GM12878 (cell line): ENCODE measurements around the gene GPR153. TPM values are rescaled to one million over a fixed set of nuclear protein-coding genes. Genes with fewer than 3 reads are reported as not detected.

Source experiments
- ATAC-seq: fragments of 200-7000 bp; cut with Tn5 transposase; 3 replicates; pipeline ENCODE4 v1.9.1; 2020; ENCODE audit warnings: mild to moderate bottlenecking, moderate library complexity
- BruUV-seq: library from RNA; stranded (reverse); fragments of 400-500 nt; replicated peaks from 2 replicates; lab custom pipeline; 2021; lab: Mats Ljungman, UMichigan
- CTCF ChIA-PET: fragments of 300-600 bp; sonication (Branson Sonifier 250); formaldehyde crosslinking; extraction: SDS; loops from one replicate; lab custom pipeline; 2021; ENCODE audit warnings: inconsistent platforms; lab: Yijun Ruan, JAX
- POLR2A ChIA-PET: fragments of 350-600 bp; formaldehyde crosslinking; extraction: SDS; loops from one replicate; lab custom pipeline; 2021; ENCODE audit warnings: inconsistent platforms; lab: Charles Lee
- RAD21 ChIA-PET: fragments of 300-600 bp; sonication (Branson Sonifier 250); formaldehyde crosslinking; loops from one replicate; lab custom pipeline; 2023; ENCODE audit warnings: antibody characterized with exemption; ENCODE audit not compliant: unreplicated experiment; lab: Charles Lee
- SMC1A ChIA-PET: fragments of 300-600 bp; sonication (Branson Sonifier 250); formaldehyde crosslinking; loops from one replicate; lab custom pipeline; 2023; ENCODE audit not compliant: unreplicated experiment, uncharacterized antibody; lab: Charles Lee
- DNase-seq: peaks from one replicate; pipeline ENCODE4 v3.0.0-alpha.2; 2011; ENCODE audit warnings: low read depth, low spot score
- FAIRE-seq: peaks from 3 replicates; lab custom pipeline; 2011; peaks lifted over from hg19 to GRCh38; lab: Jason Lieb, UNC
- H2AFZ ChIP-seq: 2 replicates; pipeline ENCODE4 v1.6.0; 2011; ENCODE audit warnings: low read depth, low read length, control low read depth; ENCODE audit not compliant: control insufficient read depth
- H3K27ac ChIP-seq: 2 replicates; pipeline ENCODE4 v1.5.1; 2011; ENCODE audit warnings: control low read depth; ENCODE audit not compliant: control insufficient read depth, insufficient read depth
- H3K27me3 ChIP-seq, 2 experiments: replicated peaks in 1 of 2; 2 replicates each; pipeline versions ENCODE4 v1.6.0 to v1.6.1; 2011; ENCODE audit warnings: low read length in 1 of 2; ENCODE audit not compliant: control insufficient read depth in 2 of 2, insufficient read depth in 2 of 2
- H3K36me3 ChIP-seq, 2 experiments: 2 replicates each; pipeline ENCODE4 v1.5.1; 2011; ENCODE audit warnings: low read length in 1 of 2; ENCODE audit not compliant: control insufficient read depth in 2 of 2, insufficient read depth in 2 of 2
- H3K4me1 ChIP-seq: 2 replicates; pipeline ENCODE4 v1.6.1; 2011; ENCODE audit warnings: mild to moderate bottlenecking, low read length, moderate library complexity, mixed read lengths; ENCODE audit not compliant: control insufficient read depth, insufficient read depth
- H3K4me2 ChIP-seq: 2 replicates; pipeline ENCODE4 v1.6.0; 2011; ENCODE audit warnings: control low read depth; ENCODE audit not compliant: control insufficient read depth, insufficient read depth
- H3K4me3 ChIP-seq: fragments of 200-600 bp; sonication (generic); 2 replicates; pipeline ENCODE4 v1.5.1; 2016
- H3K79me2 ChIP-seq: 2 replicates; pipeline ENCODE4 v1.6.0; 2011; ENCODE audit warnings: low read length; ENCODE audit not compliant: control insufficient read depth, insufficient read depth
- H3K9ac ChIP-seq: 2 replicates; pipeline ENCODE4 v1.8.0; 2011; ENCODE audit warnings: low read length, control low read depth, mixed read lengths; ENCODE audit not compliant: control insufficient read depth, insufficient read depth
- H3K9me3 ChIP-seq: replicated peaks from 3 replicates; pipeline ENCODE4 v1.5.1; 2011; ENCODE audit warnings: mild to moderate bottlenecking, low read length; ENCODE audit not compliant: control insufficient read depth, insufficient read depth
- H4K20me1 ChIP-seq: 2 replicates; pipeline ENCODE4 v1.6.0; 2011; ENCODE audit not compliant: control insufficient read depth, insufficient read depth
- IRF4 ChIP-seq: IDR thresholded peaks from 2 replicates; pipeline ENCODE4 v1.6.1; 2011; ENCODE audit warnings: low read depth, low read length
- WGBS: methylation state at CpG from one replicate; pipeline ENCODE4 v1.1.6; 2016; ENCODE audit warnings: low lambda C conversion rate; ENCODE audit not compliant: insufficient replicate concordance, insufficient coverage; ENCODE audit errors: missing lambda C conversion rate; 5-methylcytosine and 5-hydroxymethylcytosine counted together
- in situ Hi-C: fragments of 300-500 bp; cut with MboI; formaldehyde crosslinking; loops from 9 replicates; pipeline ENCODE4 v1.14.3; 2018; ENCODE audit warnings: mixed read lengths
- intact Hi-C: fragments of 100-400 bp; cut with micrococcal nuclease; formaldehyde crosslinking; loops from one replicate; pipeline ENCODE4 v1.14.2; 2022; ENCODE audit not compliant: unreplicated experiment
- polyA plus RNA-seq, 11 experiments: library from polyadenylated mRNA; depleted of rRNA in 4 of 11; unstranded in 6 of 11; stranded (reverse) in 5 of 11; fragments of >200 nt; fragmentation: Nextera tagmentation in 4 of 11; fragmentation: Illumina TruSeq in 1 of 11; extraction: Ambion mirVana in 4 of 11; extraction: Trizol in 1 of 11; gene quantifications; 1 replicate in 1 of 11; 2 replicates in 10 of 11; pipeline versions ENCODE4 v1.2.1 to v1.2.3, GENCODE V29; 2011 to 2016; ENCODE audit warnings: inconsistent platforms in 2 of 11, missing spikeins in 2 of 11, low read depth in 1 of 11
- total RNA-seq, 4 experiments: library from RNA; depleted of rRNA in 3 of 4; stranded (reverse); fragments of >200 nt in 3 of 4; fragmentation: Illumina TruSeq in 1 of 4; extraction: Trizol in 1 of 4; gene quantifications; 2 replicates each; pipeline versions ENCODE4 v1.2.1 to v1.2.3, GENCODE V29; 2013 to 2021
- TF ChIP-seq, protein P1 (sequence below): fragments of 450-650 bp; IDR thresholded peaks from 2 replicates; pipeline ENCODE4 v1.6.1; 2017; ENCODE audit warnings: antibody characterized with exemption, mild to moderate bottlenecking, moderate library complexity

Gene GPR153
- total and polyA plus RNA-seq, 10 of the 15 experiments (the other 5 are each of a cell fraction or from before 2014, with no cell fraction given): 0.04 to 2.2 (median 0.54) TPM

DNA sequence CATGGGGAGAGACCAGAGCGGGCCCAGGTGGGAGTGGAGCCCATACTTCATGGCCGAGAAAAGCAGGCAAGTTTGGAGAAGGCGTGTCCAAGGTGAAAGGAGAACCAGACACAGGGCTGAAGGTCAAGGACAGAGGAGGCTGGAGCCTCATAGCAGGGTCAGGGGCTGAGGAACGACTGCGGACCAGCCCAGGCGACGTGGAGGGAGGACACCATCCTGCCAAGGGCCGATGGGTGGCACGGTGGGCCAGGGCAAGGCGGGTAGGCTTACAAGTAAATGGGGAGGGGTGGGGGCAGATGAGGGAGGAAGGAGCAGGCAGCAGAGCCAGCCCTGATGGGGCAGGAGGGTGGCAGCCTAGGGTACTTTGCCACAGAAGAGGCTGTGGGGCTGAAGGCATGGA is 18.2 kb upstream of the GPR153 start (continued):
- TF ChIP-seq, protein P1, sequence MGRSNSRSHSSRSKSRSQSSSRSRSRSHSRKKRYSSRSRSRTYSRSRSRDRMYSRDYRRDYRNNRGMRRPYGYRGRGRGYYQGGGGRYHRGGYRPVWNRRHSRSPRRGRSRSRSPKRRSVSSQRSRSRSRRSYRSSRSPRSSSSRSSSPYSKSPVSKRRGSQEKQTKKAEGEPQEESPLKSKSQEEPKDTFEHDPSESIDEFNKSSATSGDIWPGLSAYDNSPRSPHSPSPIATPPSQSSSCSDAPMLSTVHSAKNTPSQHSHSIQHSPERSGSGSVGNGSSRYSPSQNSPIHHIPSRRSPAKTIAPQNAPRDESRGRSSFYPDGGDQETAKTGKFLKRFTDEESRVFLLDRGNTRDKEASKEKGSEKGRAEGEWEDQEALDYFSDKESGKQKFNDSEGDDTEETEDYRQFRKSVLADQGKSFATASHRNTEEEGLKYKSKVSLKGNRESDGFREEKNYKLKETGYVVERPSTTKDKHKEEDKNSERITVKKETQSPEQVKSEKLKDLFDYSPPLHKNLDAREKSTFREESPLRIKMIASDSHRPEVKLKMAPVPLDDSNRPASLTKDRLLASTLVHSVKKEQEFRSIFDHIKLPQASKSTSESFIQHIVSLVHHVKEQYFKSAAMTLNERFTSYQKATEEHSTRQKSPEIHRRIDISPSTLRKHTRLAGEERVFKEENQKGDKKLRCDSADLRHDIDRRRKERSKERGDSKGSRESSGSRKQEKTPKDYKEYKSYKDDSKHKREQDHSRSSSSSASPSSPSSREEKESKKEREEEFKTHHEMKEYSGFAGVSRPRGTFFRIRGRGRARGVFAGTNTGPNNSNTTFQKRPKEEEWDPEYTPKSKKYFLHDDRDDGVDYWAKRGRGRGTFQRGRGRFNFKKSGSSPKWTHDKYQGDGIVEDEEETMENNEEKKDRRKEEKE: no peak

DNA sequence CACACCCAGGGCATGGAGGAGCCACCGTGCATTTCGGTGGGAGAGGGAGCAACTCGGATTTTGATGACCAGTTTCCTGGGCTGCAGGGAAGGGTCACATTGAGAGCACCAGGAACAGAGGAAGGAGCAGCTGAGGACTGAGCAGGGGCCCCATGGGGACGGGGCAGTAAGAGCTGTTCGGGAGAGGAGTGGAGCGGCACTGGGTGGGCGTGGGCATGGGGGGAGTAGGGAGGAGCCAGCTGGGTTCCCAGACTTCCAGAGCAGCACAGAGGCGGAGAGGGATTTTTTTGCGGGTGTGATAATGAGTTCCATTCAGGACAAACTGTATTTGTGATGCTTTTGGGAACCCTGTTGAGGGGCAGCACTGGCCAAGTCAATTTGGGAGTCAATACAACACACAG is 17.4 kb upstream of the GPR153 start:
- Histone ChIP-seq H3K4me3 (no peak overlapping the region), H3K9me3 (no peaks in the 10 kb centered on the region), H3K27me3 (no peaks in the 10 kb centered on the region), H4K20me1 (no peaks in the 10 kb centered on the region), H3K9ac (no peak overlapping the region), H2AFZ (no peak overlapping the region), H3K79me2 (no peaks in the 10 kb centered on the region), H3K4me1 (no peaks in the 10 kb centered on the region), H3K4me2 (no peak overlapping the region), H3K27ac (no peak overlapping the region), H3K36me3 (peaks cover 0 to 4% of the 10 kb centered on the region in 2 experiments; a peak in 2 of 4 replicates)
- SMC1A ChIA-PET: no interaction called here
- in situ Hi-C loops: no loop called here
- CTCF ChIA-PET: no interaction called here
- ATAC-seq (no peak), DNase-seq (no peak), FAIRE-seq (no peak)
- RAD21 ChIA-PET: interaction anchor here (1.0 kb wide), 1 partner anchor 31 kb away, joined by 3 read pairs; no protein-coding TSS in a partner anchor
- TF ChIP-seq IRF4: no peak
- POLR2A ChIA-PET: no interaction called here
- BruUV-seq: no TSS peak
- intact Hi-C loops: no loop called here
- 96% methylated on average over 9 of the region's 9 CpGs for WGBS
